Sigmoid colon (tissue), 7 donors: ENCODE measurements around the gene SCARB1. TPM values are rescaled to one million over a fixed set of nuclear protein-coding genes. Genes with fewer than 3 reads are reported as not detected.

Experiments
- DNase-seq: peaks from one replicate; pipeline ENCODE4 v3.0.0-alpha.2; 2019
- H3K27ac ChIP-seq, 4 donors: fragments of 200-600 bp; sonication (generic); one replicate each; pipeline ENCODE4 v1.5.1; 2016 to 2019; ENCODE audit warnings: mild to moderate bottlenecking in 1 of 4
- H3K27me3 ChIP-seq, 3 donors: fragments of 200-600 bp; sonication (generic); one replicate each; pipeline ENCODE4 v1.5.1; 2019; ENCODE audit warnings: mild to moderate bottlenecking in 1 of 3
- H3K36me3 ChIP-seq, 4 donors: fragments of 200-600 bp; sonication (generic); one replicate each; pipeline ENCODE4 v1.5.1; 2016 to 2019
- H3K4me1 ChIP-seq, 4 donors: fragments of 200-600 bp; sonication (generic); one replicate each; pipeline ENCODE4 v1.5.1; 2017 to 2019
- H3K4me3 ChIP-seq, 4 donors: fragments of 200-600 bp; sonication (generic); one replicate each; pipeline ENCODE4 v1.5.1; 2017 to 2019; ENCODE audit warnings: mild to moderate bottlenecking in 2 of 4, moderate library complexity in 1 of 4
- H3K9me3 ChIP-seq, 4 donors: fragments of 200-600 bp in 3 of 4; sonication (generic) in 3 of 4; one replicate each; pipeline versions ENCODE4 v1.5.1 to v1.6.1; 2013 to 2019
- CTCF ChIP-seq, 4 experiments: fragments of 450-650 bp in 3 of 4; fragments of 200-600 bp in 1 of 4; IDR thresholded peaks; one replicate each; pipeline ENCODE4 v1.5.1; 2016 to 2019; ENCODE audit warnings: antibody characterized with exemption in 4 of 4, mild to moderate bottlenecking in 3 of 4, moderate library complexity in 2 of 4
- EP300 ChIP-seq, 4 donors: sonication (generic); formaldehyde crosslinking; IDR thresholded peaks; one replicate each; pipeline ENCODE4 v1.6.1; 2017; ENCODE audit warnings: antibody characterized with exemption in 4 of 4
- POLR2A ChIP-seq, 2 donors: fragments of 450-650 bp; IDR thresholded peaks; one replicate each; pipeline ENCODE4 v1.6.1; 2016; ENCODE audit warnings: antibody characterized with exemption in 2 of 2, mild to moderate bottlenecking in 2 of 2, moderate library complexity in 2 of 2
- POLR2AphosphoS5 ChIP-seq, 4 donors: sonication (generic); formaldehyde crosslinking; IDR thresholded peaks; one replicate each; pipeline ENCODE4 v1.6.1; 2017; ENCODE audit warnings: antibody characterized with exemption in 4 of 4
- WGBS, 2 donors: extraction: QIAGEN DNeasy Blood & Tissue Kit; methylation state at CpG; one replicate each; pipeline ENCODE4 v1.1.7; 2013; 5-methylcytosine and 5-hydroxymethylcytosine counted together
- intact Hi-C: fragments of 100-400 bp; cut with DNase I; formaldehyde crosslinking; loops from one replicate; pipeline ENCODE4 v1.15.1; 2023
- polyA plus RNA-seq, 3 donors: library from polyadenylated mRNA; stranded (reverse); fragments of 200-250 nt; gene quantifications; one replicate each; pipeline ENCODE4 v1.2.3, GENCODE V29; 2013
- total RNA-seq, 4 donors: library from RNA; depleted of rRNA; stranded (reverse); fragments of >200 nt; gene quantifications; one replicate each; pipeline ENCODE4 v1.1.0, GENCODE V29; 2016
- donor health status: healthy with polysubstance abuse.
- donor health status: Bipolar disorder and iron deficiency.
- donor health status: healthy.

Gene SCARB1
- total and polyA plus RNA-seq, 7 donors: 4.2 to 36.4 (median 11.4) TPM

GRCh38 chr12:124764870-124765580 is 98.6 kb downstream of the SCARB1 start:
- H3K27me3 ChIP-seq: no peaks in the 10 kb centered on the region
- H3K27ac ChIP-seq: peak overlapping the region; percentile 79 to 90 (median 82)
- intact Hi-C loops: loop anchor here (5.0 kb wide), 1 partner anchor 248 kb away; no protein-coding TSS in a partner anchor
- TF ChIP-seq POLR2AphosphoS5 (IDR thresholded peaks at IDR 0.05) (peak; percentile 65 to 78 (median 69)), EP300 (IDR thresholded peaks at IDR 0.05) (no peak)
- H3K4me3 ChIP-seq: no peak overlapping the region
- H3K36me3 ChIP-seq: no peaks in the 10 kb centered on the region
- DNase-seq: peak; percentile 87
- WGBS, 2 donors: 59 to 76% methylated on average over 2 of the region's 2 CpGs
- H3K4me1 ChIP-seq: peaks cover 0 to 53% (median 45%) of the 10 kb centered on the region in 4 donors
- H3K9me3 ChIP-seq: peaks cover 0 to 5% (median 2%) of the 10 kb centered on the region in 4 donors

GRCh38 chr12:124764451-124764850 is 99.2 kb downstream of the SCARB1 start:
- TF ChIP-seq CTCF (IDR thresholded peaks at IDR 0.05) (peak; percentile 60 to 94 (median 78)), POLR2AphosphoS5 (IDR thresholded peaks at IDR 0.05) (no peak)
- Histone ChIP-seq H3K27ac (peak overlapping the region; percentile 79 to 90 (median 82)), H3K27me3 (no peaks in the 10 kb centered on the region), H3K36me3 (no peaks in the 10 kb centered on the region), H3K4me1 (peaks cover 0 to 59% (median 48%) of the 10 kb centered on the region in 4 donors), H3K9me3 (peaks cover 0 to 5% (median 2%) of the 10 kb centered on the region in 4 donors), H3K4me3 (no peak overlapping the region)
- DNase-seq: no peak
- intact Hi-C loops: no loop called here
- WGBS, 2 donors: 70 to 78% methylated on average over 3 of the region's 3 CpGs

GRCh38 chr12:124763594-124763979 is 100.1 kb downstream of the SCARB1 start:
- WGBS, 2 donors: 68 to 83% methylated on average over 5 of the region's 5 CpGs
- TF ChIP-seq CTCF (IDR thresholded peaks at IDR 0.05): no peak
- no peak for TF ChIP-seq POLR2AphosphoS5 (IDR thresholded peaks at IDR 0.05)
- TF ChIP-seq EP300 (IDR thresholded peaks at IDR 0.05): no peak
- TF ChIP-seq POLR2A (IDR thresholded peaks at IDR 0.05): no peak
- H3K36me3 ChIP-seq: no peaks in the 10 kb centered on the region
- intact Hi-C loops: no loop called here
- H3K27ac ChIP-seq: peak overlapping the region; percentile 79 to 90 (median 82)
- H3K27me3 ChIP-seq: no peaks in the 10 kb centered on the region
- peaks cover 0 to 5% (median 2%) of the 10 kb centered on the region in 4 donors for H3K9me3 ChIP-seq
- DNase-seq: no peak
- peaks cover 0 to 66% (median 48%) of the 10 kb centered on the region in 4 donors for H3K4me1 ChIP-seq
- H3K4me3 ChIP-seq: no peak overlapping the region

- peaks cover 0 to 5% (median 2%) of the 10 kb centered on the region in 4 donors for H3K9me3 ChIP-seq
- DNase-seq: no peak
- no peak overlapping the region for H3K4me3 ChIP-seq
- no peaks in the 10 kb centered on the region for H3K36me3 ChIP-seq
- intact Hi-C loops: no loop called here
- peaks cover 0 to 66% (median 48%) of the 10 kb centered on the region in 4 donors for H3K4me1 ChIP-seq
- no peak for TF ChIP-seq POLR2AphosphoS5 (IDR thresholded peaks at IDR 0.05)
- TF ChIP-seq POLR2A (IDR thresholded peaks at IDR 0.05): no peak
- no peak for TF ChIP-seq CTCF (IDR thresholded peaks at IDR 0.05)
- no peak for TF ChIP-seq EP300 (IDR thresholded peaks at IDR 0.05)
- WGBS, 2 donors: 73% methylated on average over 13 of the region's 13 CpGs
- peak overlapping the region in 3 of 4 donors; percentile 3 to 90 (median 83) for H3K27ac ChIP-seq
- H3K27me3 ChIP-seq: no peaks in the 10 kb centered on the region
Observed at GRCh38 chr12:124762791-124763593, 100.7 kb downstream of the SCARB1 start.

- Histone ChIP-seq H3K27ac (peak overlapping the region in 3 of 4 donors; percentile 56 to 90 (median 58)), H3K9me3 (peaks cover 0 to 5% (median 2%) of the 10 kb centered on the region in 4 donors), H3K36me3 (no peaks in the 10 kb centered on the region), H3K4me1 (peaks cover 0 to 65% (median 45%) of the 10 kb centered on the region in 4 donors), H3K27me3 (no peaks in the 10 kb centered on the region), H3K4me3 (no peak overlapping the region)
- no peak for DNase-seq
- 89% methylated on average over 8 of the region's 8 CpGs for WGBS, 2 donors
- intact Hi-C loops: no loop called here
- TF ChIP-seq EP300 (IDR thresholded peaks at IDR 0.05) (no peak), POLR2A (IDR thresholded peaks at IDR 0.05) (no peak), CTCF (IDR thresholded peaks at IDR 0.05) (no peak)
Observed at GRCh38 chr12:124762384-124762783, 101.3 kb downstream of the SCARB1 start.
